ENCODE data around the gene SPATA2. TPM values are rescaled to one million over a fixed set of nuclear protein-coding genes. Genes with fewer than 3 reads are reported as not detected.
A peak's percentile ranks its signal among the peaks of the same experiment; 100 is the strongest.
"Not testable (repeated sequence)": the region's sequence is repeated elsewhere in the genome, so short reads cannot be mapped to it uniquely, and the experiment has no call there.

The SPATA2 gene
- total RNA-seq, 2 donors from 2014 or later: 3.9 to 7.3 TPM

DNA sequence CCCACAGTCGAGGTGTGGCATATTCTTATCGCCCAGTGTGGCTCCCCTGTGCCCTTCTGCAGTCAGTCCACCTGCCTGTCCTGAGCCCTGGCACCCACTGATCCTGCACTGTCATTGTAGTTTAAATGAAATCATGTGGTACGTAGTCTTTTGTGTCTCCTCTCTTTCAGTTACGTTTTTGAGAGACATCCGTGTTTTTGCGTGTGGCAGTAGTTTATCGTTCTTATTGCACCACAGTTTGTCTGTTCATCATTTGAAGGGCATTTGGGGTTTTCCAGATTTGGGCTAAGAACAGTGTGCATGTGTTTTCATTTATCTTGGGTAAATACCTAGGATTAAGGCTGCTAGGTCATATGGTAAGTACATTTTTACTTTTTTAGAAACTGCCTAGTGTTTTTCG, 49.3 kb downstream of the SPATA2 start:
- no peak for DNase-seq (ENCODE audit: low spot score)
- Histone ChIP-seq H3K27me3 (replicated peaks; ENCODE audit: insufficient read depth) (no peaks in the 10 kb centered on the region), H3K4me1 (ENCODE audit: control insufficient read depth in 1 of 2, low read depth in 2 of 2) (peaks cover 28 to 51% of the 10 kb centered on the region in 2 donors), H3K36me3 (no peaks in the 10 kb centered on the region), H3K9me3 (no peaks in the 10 kb centered on the region), H3K27ac (peak overlapping the region; percentile 53 to 87), H3K4me3 (no peak overlapping the region)
- no peak for ATAC-seq (ENCODE audit: insufficient number of reproducible peaks, low FRiP score, low read depth)
- TF ChIP-seq CTCF (IDR thresholded peaks at IDR 0.05): no peak

GRCh38 chr20:49865559-49865958, 49.8 kb downstream of the SPATA2 start:
- Histone ChIP-seq H3K27ac (peak overlapping the region; percentile 53 to 87), H3K4me3 (no peak overlapping the region), H3K27me3 (replicated peaks; ENCODE audit: insufficient read depth) (no peaks in the 10 kb centered on the region), H3K4me1 (ENCODE audit: control insufficient read depth in 1 of 2, low read depth in 2 of 2) (peaks cover 28 to 51% of the 10 kb centered on the region in 2 donors), H3K36me3 (no peaks in the 10 kb centered on the region), H3K9me3 (no peaks in the 10 kb centered on the region)
- TF ChIP-seq CTCF (IDR thresholded peaks at IDR 0.05): no peak
- ATAC-seq (ENCODE audit: insufficient number of reproducible peaks, low FRiP score, low read depth) (peak; percentile 58), DNase-seq (ENCODE audit: low spot score) (no peak)

DNA sequence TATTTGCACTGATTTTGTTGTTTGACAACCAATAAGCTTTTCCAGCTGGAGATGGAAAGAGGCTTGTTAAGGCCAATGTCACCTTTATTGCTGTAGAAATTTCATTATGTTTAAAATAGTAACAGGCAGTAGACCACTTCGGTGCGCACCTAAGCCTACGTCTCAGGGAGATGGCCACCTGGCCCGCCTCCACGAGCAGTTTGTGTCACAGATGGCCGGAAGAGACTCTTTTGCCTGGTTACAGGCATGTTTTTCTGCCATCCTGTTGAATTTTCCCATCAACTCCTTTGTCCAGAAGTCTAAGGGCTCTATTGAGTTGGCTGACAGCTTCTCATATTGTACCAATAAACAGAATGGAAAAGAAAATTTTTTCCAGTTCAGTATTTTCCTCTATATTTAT, 51.7 kb downstream of the SPATA2 start:
- ATAC-seq (ENCODE audit: insufficient number of reproducible peaks, low FRiP score, low read depth): no peak
- TF ChIP-seq CTCF (IDR thresholded peaks at IDR 0.05): no peak
- Histone ChIP-seq H3K27ac (no peak overlapping the region), H3K9me3 (no peaks in the 10 kb centered on the region), H3K4me1 (ENCODE audit: control insufficient read depth in 1 of 2, low read depth in 2 of 2) (peaks cover 29 to 49% of the 10 kb centered on the region in 2 donors), H3K36me3 (no peaks in the 10 kb centered on the region), H3K27me3 (replicated peaks; ENCODE audit: insufficient read depth) (no peaks in the 10 kb centered on the region), H3K4me3 (no peak overlapping the region)
- no peak for DNase-seq (ENCODE audit: low spot score)

DNA sequence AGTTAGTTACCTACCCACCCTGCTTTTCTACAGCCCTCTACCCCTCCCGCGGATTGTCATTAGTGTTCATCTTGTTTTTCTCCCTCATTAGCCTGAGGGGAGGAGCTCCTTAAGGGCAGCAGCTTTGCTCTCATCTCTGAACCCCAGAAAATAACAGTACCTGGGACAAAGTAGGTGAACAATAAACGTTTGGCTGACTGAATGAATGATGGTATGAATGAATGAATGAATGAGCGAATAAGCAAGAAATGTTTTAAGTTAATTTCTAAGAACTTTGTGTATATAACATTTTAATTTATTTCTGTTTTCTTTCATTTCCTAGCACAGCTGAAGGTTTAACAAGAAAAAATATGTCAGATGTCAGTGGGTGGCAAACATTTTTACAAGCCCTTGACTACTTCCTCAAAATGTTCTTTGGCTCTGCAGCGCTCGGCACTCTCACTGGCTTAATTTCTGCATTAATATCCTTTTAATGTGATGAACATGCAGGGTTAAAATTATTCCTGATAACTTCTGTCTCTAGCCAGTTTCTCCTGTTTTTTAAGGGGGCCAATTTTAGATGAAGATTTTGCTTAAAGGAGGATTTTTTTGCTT, 52.6 kb downstream of the SPATA2 start:
- Histone ChIP-seq H3K4me1 (ENCODE audit: control insufficient read depth in 1 of 2, low read depth in 2 of 2) (peaks cover 26 to 49% of the 10 kb centered on the region in 2 donors), H3K4me3 (no peak overlapping the region), H3K27me3 (replicated peaks; ENCODE audit: insufficient read depth) (no peaks in the 10 kb centered on the region), H3K27ac (no peak overlapping the region), H3K36me3 (no peaks in the 10 kb centered on the region), H3K9me3 (no peaks in the 10 kb centered on the region)
- DNase-seq (ENCODE audit: low spot score) (no peak), ATAC-seq (ENCODE audit: insufficient number of reproducible peaks, low FRiP score, low read depth) (no peak)
- TF ChIP-seq CTCF (IDR thresholded peaks at IDR 0.05): no peak

DNA sequence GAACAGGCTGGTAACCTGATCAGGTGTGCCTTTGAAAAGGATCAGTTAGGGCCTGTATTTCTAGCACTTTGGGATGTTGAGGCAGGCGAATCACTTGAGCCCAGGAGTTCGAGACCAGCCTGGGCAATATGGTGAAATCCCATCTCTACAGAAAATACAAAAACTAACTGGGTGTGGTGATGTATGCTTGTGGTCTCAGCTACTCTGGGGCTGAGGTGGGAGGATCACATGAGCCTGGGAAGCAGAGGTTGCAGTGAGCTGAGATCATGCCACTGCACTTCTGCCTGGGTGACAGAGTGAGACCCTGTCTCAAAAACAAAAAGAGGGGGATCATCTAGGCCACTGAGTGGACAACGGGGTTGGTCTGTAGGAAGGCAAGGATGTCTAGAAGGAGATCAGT, 54.1 kb downstream of the SPATA2 start:
- H3K4me3 ChIP-seq; ATAC-seq (ENCODE audit: insufficient number of reproducible peaks, low FRiP score, low read depth); H3K36me3 ChIP-seq; H3K27me3 ChIP-seq (replicated peaks; ENCODE audit: insufficient read depth); DNase-seq (ENCODE audit: low spot score); H3K9me3 ChIP-seq: not testable (repeated sequence)
- Histone ChIP-seq H3K27ac (peak overlapping the region; percentile 5 to 6), H3K4me1 (ENCODE audit: control insufficient read depth in 1 of 2, low read depth in 2 of 2) (peaks cover 18 to 38% of the 10 kb centered on the region in 2 donors)

- H3K36me3 ChIP-seq: peaks cover 9% of the 10 kb centered on the region
- ATAC-seq (ENCODE audit: insufficient number of reproducible peaks, low FRiP score, low read depth): no peak
- H3K4me3 ChIP-seq: no peak overlapping the region
- TF ChIP-seq CTCF (IDR thresholded peaks at IDR 0.05): no peak
- no peaks in the 10 kb centered on the region for H3K27me3 ChIP-seq (replicated peaks; ENCODE audit: insufficient read depth)
- no peak for DNase-seq (ENCODE audit: low spot score)
- H3K4me1 ChIP-seq (ENCODE audit: control insufficient read depth in 1 of 2, low read depth in 2 of 2): peaks cover 14 to 28% of the 10 kb centered on the region in 2 donors
- H3K27ac ChIP-seq: peak overlapping the region; percentile 76 to 87
- no peaks in the 10 kb centered on the region for H3K9me3 ChIP-seq
These were observed 55.5 kb downstream of the SPATA2 start for GRCh38 chr20:49859807-49860206.
